Measurements from ENCODE around the gene ZNF286A. TPM values are rescaled to one million over a fixed set of nuclear protein-coding genes. Genes with fewer than 3 reads are reported as not detected.
"Not testable (repeated sequence)": the region's sequence is repeated elsewhere in the genome, so short reads cannot be mapped to it uniquely, and the experiment has no call there.

The ZNF286A gene
- total and polyA plus RNA-seq, 4 donors: 1.1 to 7.5 (median 4.1) TPM

GRCh38 chr17:15704239-15704638, 4.7 kb downstream of the ZNF286A start:
- Histone ChIP-seq H3K36me3 (ENCODE audit: control insufficient read depth in 4 of 4, insufficient read depth in 3 of 4, low read depth in 1 of 4, low read length in 3 of 4) (peaks cover 6 to 21% (median 14%) of the 10 kb centered on the region in 4 donors), H3K9me3 (ENCODE audit: control insufficient read depth in 4 of 4, low read length in 3 of 4) (peaks cover 2 to 18% (median 10%) of the 10 kb centered on the region in 4 donors)
- H3K27me3 ChIP-seq (ENCODE audit: control insufficient read depth in 4 of 4, insufficient read depth in 4 of 4, low read length in 3 of 4); DNase-seq (ENCODE audit: low spot score); H3K9ac ChIP-seq (ENCODE audit: low read depth in 1 of 2, low read length in 2 of 2); H3K4me1 ChIP-seq (ENCODE audit: control insufficient read depth in 4 of 4, insufficient read depth in 4 of 4, low read length in 3 of 4); H3K4me3 ChIP-seq (ENCODE audit: low read depth in 1 of 3, low read length in 3 of 3); H3K27ac ChIP-seq (ENCODE audit: low read depth in 1 of 2, low read length in 2 of 2): not testable (repeated sequence)
- 98% methylated on average over 28 of the region's 33 CpGs for WGBS

DNA sequence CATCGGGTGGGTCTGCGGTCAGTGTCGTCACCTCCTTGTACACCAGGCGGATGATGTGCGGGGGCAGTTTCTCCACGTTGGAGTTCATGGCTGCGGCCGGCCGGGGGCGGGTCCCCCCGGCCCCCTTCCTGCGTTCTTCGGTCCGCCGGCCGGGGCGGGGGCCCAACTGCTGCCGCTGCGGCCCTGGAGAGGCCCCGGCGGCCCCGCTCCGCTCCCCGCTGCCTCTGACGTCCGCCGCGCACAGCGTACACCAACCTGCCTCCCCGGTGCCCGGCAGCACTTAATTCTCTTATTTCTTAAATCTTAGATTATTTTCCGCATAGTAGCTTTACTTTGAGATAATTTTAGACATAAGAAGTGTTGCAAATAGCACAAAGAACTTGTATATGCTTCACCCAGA, 5.3 kb downstream of the ZNF286A start:
- not testable (repeated sequence) for H3K4me1 ChIP-seq (ENCODE audit: control insufficient read depth in 4 of 4, insufficient read depth in 4 of 4, low read length in 3 of 4); DNase-seq (ENCODE audit: low spot score); H3K27me3 ChIP-seq (ENCODE audit: control insufficient read depth in 4 of 4, insufficient read depth in 4 of 4, low read length in 3 of 4); H3K27ac ChIP-seq (ENCODE audit: low read depth in 1 of 2, low read length in 2 of 2); H3K9ac ChIP-seq (ENCODE audit: low read depth in 1 of 2, low read length in 2 of 2); H3K4me3 ChIP-seq (ENCODE audit: low read depth in 1 of 3, low read length in 3 of 3)
- 98% methylated on average over 32 of the region's 32 CpGs for WGBS
- peaks cover 6 to 21% (median 14%) of the 10 kb centered on the region in 4 donors for H3K36me3 ChIP-seq (ENCODE audit: control insufficient read depth in 4 of 4, insufficient read depth in 3 of 4, low read depth in 1 of 4, low read length in 3 of 4)
- H3K9me3 ChIP-seq (ENCODE audit: control insufficient read depth in 4 of 4, low read length in 3 of 4): peaks cover 2 to 18% (median 10%) of the 10 kb centered on the region in 4 donors

- peaks cover 6 to 21% (median 14%) of the 10 kb centered on the region in 4 donors for H3K36me3 ChIP-seq (ENCODE audit: control insufficient read depth in 4 of 4, insufficient read depth in 3 of 4, low read depth in 1 of 4, low read length in 3 of 4)
- 100% methylated on average over 2 of the region's 3 CpGs for WGBS
- not testable (repeated sequence) for H3K4me3 ChIP-seq (ENCODE audit: low read depth in 1 of 3, low read length in 3 of 3); H3K27ac ChIP-seq (ENCODE audit: low read depth in 1 of 2, low read length in 2 of 2); H3K9ac ChIP-seq (ENCODE audit: low read depth in 1 of 2, low read length in 2 of 2); DNase-seq (ENCODE audit: low spot score); H3K27me3 ChIP-seq (ENCODE audit: control insufficient read depth in 4 of 4, insufficient read depth in 4 of 4, low read length in 3 of 4); H3K4me1 ChIP-seq (ENCODE audit: control insufficient read depth in 4 of 4, insufficient read depth in 4 of 4, low read length in 3 of 4)
- H3K9me3 ChIP-seq (ENCODE audit: control insufficient read depth in 4 of 4, low read length in 3 of 4): peaks cover 2 to 21% (median 11%) of the 10 kb centered on the region in 4 donors
These were observed 9.3 kb downstream of the ZNF286A start for GRCh38 chr17:15708879-15709278.

DNA sequence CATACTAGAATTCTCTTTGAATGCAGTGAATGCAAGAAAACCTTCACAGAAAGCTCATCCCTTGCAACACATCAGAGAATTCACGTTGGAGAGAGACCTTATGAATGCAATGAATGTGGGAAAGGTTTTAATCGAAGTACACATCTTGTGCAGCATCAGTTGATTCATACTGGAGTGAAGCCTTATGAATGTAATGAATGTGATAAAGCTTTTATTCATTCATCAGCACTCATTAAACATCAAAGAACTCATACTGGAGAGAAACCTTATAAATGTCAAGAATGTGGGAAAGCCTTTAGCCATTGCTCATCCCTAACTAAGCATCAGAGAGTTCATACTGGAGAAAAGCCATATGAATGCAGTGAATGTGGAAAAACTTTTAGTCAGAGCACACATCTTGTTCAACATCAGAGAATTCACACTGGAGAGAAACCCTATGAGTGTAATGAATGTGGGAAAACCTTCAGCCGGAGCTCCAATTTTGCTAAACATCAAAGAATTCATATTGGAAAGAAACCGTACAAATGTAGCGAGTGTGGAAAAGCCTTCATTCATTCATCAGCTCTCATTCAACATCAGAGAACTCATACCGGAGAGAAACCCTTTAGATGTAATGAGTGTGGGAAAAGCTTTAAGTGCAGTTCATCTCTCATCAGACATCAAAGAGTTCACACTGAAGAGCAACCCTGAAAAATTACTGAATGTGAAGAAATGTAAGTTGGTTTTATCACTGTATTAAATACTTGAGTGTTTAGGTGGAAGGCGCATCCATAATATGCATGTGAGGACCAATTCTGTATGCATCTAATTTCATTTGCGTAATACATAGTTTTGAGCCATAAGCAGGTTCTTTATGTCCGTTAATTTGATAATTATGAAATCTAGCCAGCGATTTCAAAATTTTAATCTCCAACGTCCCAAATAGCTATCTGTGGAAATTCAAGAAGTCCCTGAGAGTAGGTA, 17.3 kb downstream of the ZNF286A start:
- not testable (repeated sequence) for H3K27ac ChIP-seq (ENCODE audit: low read depth in 1 of 2, low read length in 2 of 2); H3K9ac ChIP-seq (ENCODE audit: low read depth in 1 of 2, low read length in 2 of 2); H3K27me3 ChIP-seq (ENCODE audit: control insufficient read depth in 4 of 4, insufficient read depth in 4 of 4, low read length in 3 of 4); H3K4me1 ChIP-seq (ENCODE audit: control insufficient read depth in 4 of 4, insufficient read depth in 4 of 4, low read length in 3 of 4); H3K36me3 ChIP-seq (ENCODE audit: control insufficient read depth in 4 of 4, insufficient read depth in 3 of 4, low read depth in 1 of 4, low read length in 3 of 4); DNase-seq (ENCODE audit: low spot score)
- Histone ChIP-seq H3K9me3 (ENCODE audit: control insufficient read depth in 4 of 4, low read length in 3 of 4) (peaks cover 4 to 17% (median 11%) of the 10 kb centered on the region in 4 donors), H3K4me3 (ENCODE audit: low read depth in 1 of 3, low read length in 3 of 3) (peak overlapping the region in 1 of 3 donors; percentile 35)
- WGBS: 97% methylated on average over 11 of the region's 11 CpGs

GRCh38 chr17:15730535-15730934, 31.0 kb downstream of the ZNF286A start:
- not testable (repeated sequence) for H3K27me3 ChIP-seq (ENCODE audit: control insufficient read depth in 4 of 4, insufficient read depth in 4 of 4, low read length in 3 of 4); H3K9ac ChIP-seq (ENCODE audit: low read depth in 1 of 2, low read length in 2 of 2); H3K27ac ChIP-seq (ENCODE audit: low read depth in 1 of 2, low read length in 2 of 2); H3K36me3 ChIP-seq (ENCODE audit: control insufficient read depth in 4 of 4, insufficient read depth in 3 of 4, low read depth in 1 of 4, low read length in 3 of 4); H3K4me3 ChIP-seq (ENCODE audit: low read depth in 1 of 3, low read length in 3 of 3); DNase-seq (ENCODE audit: low spot score); H3K4me1 ChIP-seq (ENCODE audit: control insufficient read depth in 4 of 4, insufficient read depth in 4 of 4, low read length in 3 of 4); H3K9me3 ChIP-seq (ENCODE audit: control insufficient read depth in 4 of 4, low read length in 3 of 4)
- 82% methylated on average over 14 of the region's 14 CpGs for WGBS

DNA sequence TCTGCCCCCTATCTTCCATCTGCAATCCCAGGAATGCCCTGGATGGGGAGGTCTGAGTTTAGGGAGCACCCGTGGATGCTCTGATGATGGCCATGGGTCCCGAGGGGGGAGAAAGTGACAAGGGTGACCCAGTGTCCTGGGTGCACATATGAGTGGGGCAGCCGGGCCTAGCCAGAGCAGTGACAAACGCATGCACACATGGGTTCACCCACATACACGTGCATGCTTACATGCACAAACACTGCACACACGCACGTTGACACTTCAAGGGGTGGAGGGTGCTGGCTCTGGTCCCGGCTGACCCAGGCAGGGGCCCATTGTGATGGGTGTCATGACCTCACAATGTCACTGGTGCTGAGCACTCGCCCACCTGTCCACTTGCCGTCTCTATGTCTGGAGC, 32.3 kb downstream of the ZNF286A start, which contains the start of gene TBC1D26:
TSS of gene TBC1D26 (plus strand) at position 384 of the 400 bp plus-strand sequence. CDS start 3,066 bp downstream, outside the sequence.
- WGBS: 85% methylated on average over 10 of the region's 10 CpGs

GRCh38 chr17:15733174-15733789, 33.7 kb downstream of the ZNF286A start:
- not testable (repeated sequence) for H3K9me3 ChIP-seq (ENCODE audit: control insufficient read depth in 4 of 4, low read length in 3 of 4); H3K9ac ChIP-seq (ENCODE audit: low read depth in 1 of 2, low read length in 2 of 2); H3K27me3 ChIP-seq (ENCODE audit: control insufficient read depth in 4 of 4, insufficient read depth in 4 of 4, low read length in 3 of 4); H3K36me3 ChIP-seq (ENCODE audit: control insufficient read depth in 4 of 4, insufficient read depth in 3 of 4, low read depth in 1 of 4, low read length in 3 of 4); H3K27ac ChIP-seq (ENCODE audit: low read depth in 1 of 2, low read length in 2 of 2); H3K4me1 ChIP-seq (ENCODE audit: control insufficient read depth in 4 of 4, insufficient read depth in 4 of 4, low read length in 3 of 4); DNase-seq (ENCODE audit: low spot score); H3K4me3 ChIP-seq (ENCODE audit: low read depth in 1 of 3, low read length in 3 of 3)
- 90% methylated on average over 8 of the region's 10 CpGs for WGBS

More for the DNA sequence above, 32.3 kb downstream of the ZNF286A start, which contains the start of gene TBC1D26:
- DNase-seq (ENCODE audit: low spot score); H3K27me3 ChIP-seq (ENCODE audit: control insufficient read depth in 4 of 4, insufficient read depth in 4 of 4, low read length in 3 of 4); H3K4me3 ChIP-seq (ENCODE audit: low read depth in 1 of 3, low read length in 3 of 3); H3K9me3 ChIP-seq (ENCODE audit: control insufficient read depth in 4 of 4, low read length in 3 of 4); H3K36me3 ChIP-seq (ENCODE audit: control insufficient read depth in 4 of 4, insufficient read depth in 3 of 4, low read depth in 1 of 4, low read length in 3 of 4); H3K9ac ChIP-seq (ENCODE audit: low read depth in 1 of 2, low read length in 2 of 2); H3K27ac ChIP-seq (ENCODE audit: low read depth in 1 of 2, low read length in 2 of 2); H3K4me1 ChIP-seq (ENCODE audit: control insufficient read depth in 4 of 4, insufficient read depth in 4 of 4, low read length in 3 of 4): not testable (repeated sequence)

DNA sequence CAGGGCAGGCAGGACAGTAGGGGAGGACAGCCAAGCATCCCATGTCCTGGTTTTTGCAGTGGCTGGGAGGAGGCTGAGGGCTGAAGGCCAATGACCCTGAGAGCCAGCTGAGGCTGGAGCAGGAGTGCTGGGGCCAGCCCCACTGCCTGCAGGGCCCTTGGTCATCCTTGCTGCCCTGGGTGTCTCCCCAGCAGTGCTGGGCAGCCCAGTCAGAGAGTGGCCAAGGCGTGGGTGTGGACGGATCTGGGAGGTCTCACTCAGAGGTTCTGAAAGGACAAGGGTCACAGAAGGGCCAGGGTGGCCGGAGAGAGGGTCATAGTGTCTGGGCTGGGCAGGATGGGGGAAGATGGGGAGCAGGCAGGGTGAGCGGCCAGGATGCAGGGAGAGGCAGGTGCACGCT, 37.0 kb downstream of the ZNF286A start:
- H3K36me3 ChIP-seq (ENCODE audit: control insufficient read depth in 4 of 4, insufficient read depth in 3 of 4, low read depth in 1 of 4, low read length in 3 of 4); H3K4me1 ChIP-seq (ENCODE audit: control insufficient read depth in 4 of 4, insufficient read depth in 4 of 4, low read length in 3 of 4); H3K9ac ChIP-seq (ENCODE audit: low read depth in 1 of 2, low read length in 2 of 2); H3K9me3 ChIP-seq (ENCODE audit: control insufficient read depth in 4 of 4, low read length in 3 of 4); H3K27ac ChIP-seq (ENCODE audit: low read depth in 1 of 2, low read length in 2 of 2); DNase-seq (ENCODE audit: low spot score); H3K27me3 ChIP-seq (ENCODE audit: control insufficient read depth in 4 of 4, insufficient read depth in 4 of 4, low read length in 3 of 4); H3K4me3 ChIP-seq (ENCODE audit: low read depth in 1 of 3, low read length in 3 of 3): not testable (repeated sequence)
- 83% methylated on average over 4 of the region's 5 CpGs for WGBS
